Gastroesophageal sphincter (tissue), 3 donors: ENCODE results near the gene ANAPC2.

Experiments used
- CTCF ChIP-seq, 4 experiments: fragments of 200-600 bp in 2 of 4; fragments of 450-650 bp in 2 of 4; sonication (generic) in 1 of 4; IDR thresholded peaks; one replicate each; pipeline ENCODE4 v1.5.1; 2017 to 2019; ENCODE audit warnings: antibody characterized with exemption in 4 of 4, mild to moderate bottlenecking in 2 of 4, moderate library complexity in 2 of 4
- POLR2AphosphoS5 ChIP-seq: sonication (generic); formaldehyde crosslinking; IDR thresholded peaks from one replicate; pipeline ENCODE4 v1.6.1; 2017; ENCODE audit warnings: antibody characterized with exemption

GRCh38 chr9:137224830-137225694 lies 36.7 kb upstream of the ANAPC2 start, which contains the start of gene CYSRT1:
- TF ChIP-seq POLR2AphosphoS5, result no peak
- no peak for TF ChIP-seq CTCF (IDR thresholded peaks at IDR 0.05)
